HL-60 (cell line): ENCODE results near the gene CYP27A1.

Experiments
- DNase-seq, 2 experiments: peaks; one replicate each; pipeline ENCODE4 v3.0.0-alpha.2; 2010 to 2020; ENCODE audit warnings: low read depth in 1 of 2, low spot score in 1 of 2
- H3K27ac ChIP-seq: fragments of 250-450 bp; sonication (Bioruptor Pico); replicated peaks from 2 replicates; pipeline ENCODE4 v1.5.1; 2020; ENCODE audit warnings: mild to moderate bottlenecking, moderate library complexity
- H3K27me3 ChIP-seq: fragments of 250-450 bp; sonication (Bioruptor Pico); 2 replicates; pipeline ENCODE4 v1.5.1; 2021; ENCODE audit warnings: mild to moderate bottlenecking, moderate library complexity; ENCODE audit not compliant: insufficient read depth, poor library complexity, severe bottlenecking
- H3K4me3 ChIP-seq: replicated peaks from 2 replicates; pipeline ENCODE4 v1.5.1; 2011; ENCODE audit warnings: mild to moderate bottlenecking, control low read depth, low read length; ENCODE audit not compliant: insufficient read depth
- CTCF ChIP-seq: IDR thresholded peaks from one replicate; pipeline ENCODE4 v1.5.1; 2011; ENCODE audit warnings: low read length, control low read depth, inconsistent platforms; ENCODE audit not compliant: insufficient read depth
- GABPA ChIP-seq: IDR thresholded peaks from 2 replicates; pipeline ENCODE4 v1.6.1; 2012; ENCODE audit warnings: low read depth
- POLR2AphosphoS5 ChIP-seq: IDR thresholded peaks from 2 replicates; pipeline ENCODE4 v1.6.1; 2012; ENCODE audit warnings: low read depth
- REST ChIP-seq: IDR thresholded peaks from 2 replicates; pipeline ENCODE4 v1.6.1; 2012; ENCODE audit warnings: low read depth; ENCODE audit not compliant: insufficient replicate concordance
- SPI1 ChIP-seq: IDR thresholded peaks from 2 replicates; pipeline ENCODE4 v1.6.1; 2012; ENCODE audit warnings: low read depth, mild to moderate bottlenecking, borderline replicate concordance

CYP27A1 gene

GRCh38 chr2:218831378-218831990 lies 49.5 kb downstream of the CYP27A1 start, which contains the start of gene PRKAG3:
Gene PRKAG3 (minus strand): TSS chr2:218831803.
- no peaks in the 10 kb centered on the region for H3K27me3 ChIP-seq
- H3K4me3 ChIP-seq, result no peak within 1 kb of the TSS
- H3K27ac ChIP-seq, result no peak within 1 kb of the TSS
- DNase-seq, result no peak
- TF ChIP-seq CTCF (no peak), POLR2AphosphoS5 (no peak), REST (no peak), SPI1 (no peak), GABPA (no peak)

- Histone ChIP-seq H3K27me3 (no peaks in the 10 kb centered on the region), H3K27ac (no peak overlapping the region), H3K4me3 (no peak overlapping the region)
- TF ChIP-seq REST (no peak), POLR2AphosphoS5 (no peak), CTCF (no peak), GABPA (no peak), SPI1 (no peak)
- no peak for DNase-seq
These were observed 50.1 kb downstream of the CYP27A1 start for GRCh38 chr2:218832081-218832480.

DNA sequence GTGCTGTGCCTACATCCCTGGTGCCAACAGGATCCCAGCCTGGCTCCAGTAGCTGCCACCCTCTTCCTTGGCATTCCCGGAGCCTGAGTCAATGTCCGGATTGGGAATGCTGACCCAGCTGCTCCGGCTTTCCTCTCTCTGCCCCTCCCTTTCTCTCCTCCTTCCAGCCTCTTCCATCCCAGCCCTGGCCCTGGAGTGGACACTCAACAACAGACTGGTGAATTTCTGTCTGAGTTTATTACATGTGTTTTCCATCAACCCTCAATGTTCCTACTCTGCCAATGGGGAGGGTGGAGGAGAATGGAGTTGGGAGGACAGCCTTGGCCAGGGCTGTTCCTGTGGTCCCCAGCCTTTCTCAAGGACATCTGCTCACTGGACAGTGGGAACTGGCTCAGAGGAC lies 50.6 kb downstream of the CYP27A1 start:
- no peak for DNase-seq
- no peaks in the 10 kb centered on the region for H3K27me3 ChIP-seq
- no peak overlapping the region for H3K27ac ChIP-seq
- no peak overlapping the region for H3K4me3 ChIP-seq
- no peak for TF ChIP-seq REST
- TF ChIP-seq SPI1, result no peak
- TF ChIP-seq POLR2AphosphoS5, result no peak
- TF ChIP-seq CTCF, result no peak
- no peak for TF ChIP-seq GABPA
